Left lung (tissue), 10 donors: ENCODE data around the gene ZNRF4. TPM values are rescaled to one million over a fixed set of nuclear protein-coding genes. Genes with fewer than 3 reads are reported as not detected.
A peak's percentile ranks its signal among the peaks of the same experiment; 100 is the strongest.

Experiments used
- ATAC-seq: fragments of 200-7000 bp; cut with Tn5 transposase; one replicate; pipeline ENCODE4 v1.9.1; 2020; ENCODE audit warnings: moderate library complexity
- DNase-seq, 4 donors: peaks; one replicate each; pipeline ENCODE4 v3.0.0-alpha.2; 2013 to 2020
- H3K27ac ChIP-seq, 2 donors: fragments of 200-600 bp; sonication (generic) in 1 of 2; one replicate each; pipeline versions ENCODE4 v1.5.0 to v1.8.0; 2020 to 2021
- H3K27me3 ChIP-seq, 2 donors: fragments of 200-600 bp; sonication (generic) in 1 of 2; one replicate each; pipeline versions ENCODE4 v1.5.0 to v1.8.0; 2020 to 2021
- H3K36me3 ChIP-seq, 2 donors: fragments of 200-600 bp; sonication (generic) in 1 of 2; one replicate each; pipeline versions ENCODE4 v1.5.0 to v1.8.0; 2020 to 2021
- H3K4me1 ChIP-seq, 2 donors: fragments of 200-600 bp; one replicate each; pipeline ENCODE4 v1.8.0; 2021
- H3K4me3 ChIP-seq, 2 donors: fragments of 200-600 bp; sonication (generic) in 1 of 2; one replicate each; pipeline versions ENCODE4 v1.5.0 to v1.8.0; 2020 to 2021; ENCODE audit warnings: mild to moderate bottlenecking in 1 of 2
- H3K9me3 ChIP-seq, 2 donors: fragments of 200-600 bp; sonication (generic) in 1 of 2; one replicate each; pipeline versions ENCODE4 v1.5.0 to v1.8.0; 2020 to 2021
- intact Hi-C, 2 donors: fragments of 100-400 bp; cut with DNase I; formaldehyde crosslinking; loops; one replicate each; pipeline versions ENCODE4 v1.11.2 to v1.14.2; 2022
- polyA plus RNA-seq, 6 donors: library from polyadenylated mRNA; unstranded; fragments of 120-200 nt; gene quantifications; one replicate each; pipeline ENCODE4 v1.2.1, GENCODE V29; 2013; ENCODE audit not compliant: insufficient read length in 6 of 6
- total RNA-seq, 2 donors: library from RNA; stranded (reverse); fragmentation: NEBNext Ultra II Directional; extraction: Animal tissue kit (Norgen Biotek cat#: 25700); gene quantifications; one replicate each; pipeline ENCODE4 v1.2.1, GENCODE V29; 2021
- TF ChIP-seq, protein P1 (sequence below), 2 donors: fragments of 200-600 bp; sonication (generic) in 1 of 2; IDR thresholded peaks; one replicate each; pipeline versions ENCODE4 v1.5.0 to v1.8.0; 2021; ENCODE audit warnings: antibody characterized with exemption in 2 of 2
- donor health status: DM: no; HTN: yes; CAD: no.
- donor health status: DM: no; HTN: no; CAD: no.

ZNRF4 gene
- total and polyA plus RNA-seq, 8 donors, result not detected

DNA sequence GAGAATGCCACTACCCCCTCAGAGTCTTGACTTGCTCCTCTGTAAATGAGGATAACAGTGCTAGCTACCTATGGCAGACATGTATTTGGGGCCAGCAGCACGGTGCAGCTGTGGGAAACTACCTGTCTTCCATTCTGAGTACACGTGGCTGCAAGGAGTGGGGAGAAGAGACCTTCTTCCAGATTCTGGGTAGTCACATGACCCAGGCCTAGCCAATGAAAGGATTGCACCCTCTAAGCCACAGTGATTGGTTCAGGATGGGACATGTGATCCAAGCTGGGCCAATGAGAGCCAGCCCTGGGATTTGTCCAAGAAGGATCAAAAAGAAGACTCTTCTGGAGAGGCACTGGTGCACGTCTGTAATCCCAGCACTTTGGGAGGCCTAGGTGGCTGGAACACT lies 5.5 kb downstream of the ZNRF4 start:
- ATAC-seq, result no peak
- no peak for DNase-seq
- Histone ChIP-seq H3K4me1 (no peaks in the 10 kb centered on the region), H3K4me3 (no peak overlapping the region), H3K36me3 (no peaks in the 10 kb centered on the region), H3K9me3 (peaks cover 0 to 2% of the 10 kb centered on the region in 2 donors), H3K27ac (no peak overlapping the region), H3K27me3 (peaks cover 0 to 26% of the 10 kb centered on the region in 2 donors)
- intact Hi-C loops, result no loop called here
- TF ChIP-seq, protein P1, sequence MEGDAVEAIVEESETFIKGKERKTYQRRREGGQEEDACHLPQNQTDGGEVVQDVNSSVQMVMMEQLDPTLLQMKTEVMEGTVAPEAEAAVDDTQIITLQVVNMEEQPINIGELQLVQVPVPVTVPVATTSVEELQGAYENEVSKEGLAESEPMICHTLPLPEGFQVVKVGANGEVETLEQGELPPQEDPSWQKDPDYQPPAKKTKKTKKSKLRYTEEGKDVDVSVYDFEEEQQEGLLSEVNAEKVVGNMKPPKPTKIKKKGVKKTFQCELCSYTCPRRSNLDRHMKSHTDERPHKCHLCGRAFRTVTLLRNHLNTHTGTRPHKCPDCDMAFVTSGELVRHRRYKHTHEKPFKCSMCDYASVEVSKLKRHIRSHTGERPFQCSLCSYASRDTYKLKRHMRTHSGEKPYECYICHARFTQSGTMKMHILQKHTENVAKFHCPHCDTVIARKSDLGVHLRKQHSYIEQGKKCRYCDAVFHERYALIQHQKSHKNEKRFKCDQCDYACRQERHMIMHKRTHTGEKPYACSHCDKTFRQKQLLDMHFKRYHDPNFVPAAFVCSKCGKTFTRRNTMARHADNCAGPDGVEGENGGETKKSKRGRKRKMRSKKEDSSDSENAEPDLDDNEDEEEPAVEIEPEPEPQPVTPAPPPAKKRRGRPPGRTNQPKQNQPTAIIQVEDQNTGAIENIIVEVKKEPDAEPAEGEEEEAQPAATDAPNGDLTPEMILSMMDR (IDR thresholded peaks at IDR 0.05), result no peak

DNA sequence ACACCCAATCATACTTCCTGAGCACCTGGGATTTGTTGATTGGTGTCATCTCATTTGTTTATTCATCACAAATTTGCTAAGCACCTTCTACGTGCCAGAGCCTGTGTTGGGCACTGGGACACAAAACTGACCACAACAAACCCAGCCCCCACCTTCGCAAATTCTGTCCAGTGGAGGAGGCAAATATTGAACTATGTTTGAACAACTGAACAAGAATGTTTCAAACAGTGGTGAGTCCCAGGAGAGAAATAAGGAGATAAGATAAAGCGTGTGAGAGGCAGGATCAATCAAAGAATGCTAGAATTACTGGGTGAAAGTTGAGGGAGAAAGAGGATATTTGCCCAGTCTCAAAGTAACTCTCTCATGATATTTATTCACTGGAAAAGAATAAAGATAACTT lies 8.7 kb downstream of the ZNRF4 start:
- TF ChIP-seq, protein P1 (IDR thresholded peaks at IDR 0.05), result no peak
- H3K4me3 ChIP-seq, result no peak overlapping the region
- H3K4me1 ChIP-seq, result no peaks in the 10 kb centered on the region
- DNase-seq (no peak), ATAC-seq (no peak)
- peaks cover 0 to 2% of the 10 kb centered on the region in 2 donors for H3K9me3 ChIP-seq
- peaks cover 0 to 21% of the 10 kb centered on the region in 2 donors for H3K27me3 ChIP-seq
- no peaks in the 10 kb centered on the region for H3K36me3 ChIP-seq
- intact Hi-C loops, result no loop called here
- H3K27ac ChIP-seq, result no peak overlapping the region

DNA sequence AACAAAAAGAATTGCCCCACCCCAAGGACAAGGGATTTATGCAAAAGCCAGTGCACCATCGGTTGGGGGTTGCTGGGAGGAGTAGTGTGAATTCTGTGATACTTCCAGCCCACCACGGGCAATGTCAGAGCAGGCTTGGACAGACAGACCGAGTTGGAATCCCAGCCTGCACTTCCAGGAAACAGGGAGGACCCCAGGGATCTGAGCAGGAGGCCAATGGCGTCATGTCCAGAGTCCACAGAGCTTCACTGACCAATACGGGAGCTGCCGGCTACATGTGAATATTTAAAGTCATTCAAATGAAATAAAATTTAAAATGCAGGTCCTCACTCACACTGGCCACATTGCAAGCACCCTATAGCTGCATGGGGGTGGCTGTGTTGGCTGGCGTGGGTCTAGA lies 10.9 kb downstream of the ZNRF4 start:
- DNase-seq (no peak), ATAC-seq (no peak)
- Histone ChIP-seq H3K36me3 (no peaks in the 10 kb centered on the region), H3K27me3 (peaks cover 0 to 31% of the 10 kb centered on the region in 2 donors), H3K27ac (no peak overlapping the region), H3K9me3 (peaks cover 0 to under 1% of the 10 kb centered on the region in 2 donors), H3K4me1 (no peaks in the 10 kb centered on the region), H3K4me3 (no peak overlapping the region)
- intact Hi-C loops, result no loop called here
- TF ChIP-seq, protein P1 (IDR thresholded peaks at IDR 0.05), result no peak

DNA sequence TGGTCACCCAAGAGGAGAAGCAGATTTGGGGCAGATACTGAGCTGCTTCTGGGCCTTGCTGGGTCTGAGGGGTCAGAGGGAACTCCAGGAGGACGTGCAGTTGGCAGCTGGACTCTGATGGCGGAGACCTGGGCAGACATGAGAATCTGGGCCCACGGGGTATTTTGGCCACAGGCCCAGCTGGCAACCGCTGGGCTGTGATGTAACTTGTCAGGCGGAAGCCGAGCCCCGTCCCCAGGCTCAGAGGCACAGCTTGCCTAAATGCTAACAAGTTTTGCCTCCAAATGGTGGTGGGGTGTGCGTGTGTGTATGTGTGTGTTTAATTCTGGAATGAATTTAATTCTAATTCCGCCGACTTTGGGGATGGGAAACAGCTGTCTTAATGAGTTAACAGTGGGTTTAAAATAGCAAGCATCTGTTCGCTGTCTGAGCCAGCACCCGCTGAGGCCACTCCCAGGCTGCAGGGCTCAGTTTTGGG lies 11.6 kb downstream of the ZNRF4 start:
- H3K9me3 ChIP-seq, result no peaks in the 10 kb centered on the region
- TF ChIP-seq, protein P1 (IDR thresholded peaks at IDR 0.05), result no peak
- ATAC-seq, result no peak
- no peak overlapping the region for H3K4me3 ChIP-seq
- peaks cover 0 to 37% of the 10 kb centered on the region in 2 donors for H3K27me3 ChIP-seq
- DNase-seq, result peak in 2 of 4 donors; percentile 34 to 36
- no peaks in the 10 kb centered on the region for H3K36me3 ChIP-seq
- H3K27ac ChIP-seq, result no peak overlapping the region
- H3K4me1 ChIP-seq, result no peaks in the 10 kb centered on the region
- intact Hi-C loops, result no loop called here

DNA sequence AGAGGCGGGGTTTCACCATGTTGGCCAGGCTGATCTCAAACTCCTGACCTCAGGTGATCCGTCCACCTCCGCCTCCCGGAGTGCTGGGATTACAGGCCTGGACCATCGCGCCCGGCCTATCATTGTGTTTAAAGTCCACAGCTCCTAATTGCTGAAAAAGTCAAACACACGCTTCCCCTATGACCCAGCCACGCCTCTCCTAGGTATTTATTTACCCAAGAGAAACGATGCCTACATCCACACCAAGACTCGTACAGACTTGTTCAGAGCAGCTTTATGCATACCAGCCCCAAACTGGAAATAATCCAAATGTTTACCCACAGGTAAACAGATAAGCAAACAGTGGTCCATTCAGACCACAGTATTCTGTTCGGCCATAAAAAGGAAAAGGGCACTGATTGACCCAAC lies 15.1 kb downstream of the ZNRF4 start:
- TF ChIP-seq, protein P1 (IDR thresholded peaks at IDR 0.05), result no peak
- no peak overlapping the region for H3K4me3 ChIP-seq
- DNase-seq (no peak), ATAC-seq (no peak)
- intact Hi-C loops, result no loop called here
- peaks cover 0 to 29% of the 10 kb centered on the region in 2 donors for H3K27me3 ChIP-seq
- H3K4me1 ChIP-seq, result no peaks in the 10 kb centered on the region
- H3K9me3 ChIP-seq, result no peaks in the 10 kb centered on the region
- H3K27ac ChIP-seq, result no peak overlapping the region
- H3K36me3 ChIP-seq, result no peaks in the 10 kb centered on the region
